SKM-1 treated with dmso at 0.1 percent for 144 hours (cell line): ENCODE data around the gene NUMA1.

Experiments used
- DNase-seq: peaks from one replicate; lab custom pipeline; 2025; ENCODE audit not compliant: unreplicated experiment; lab: John Stamatoyannopoulos, UW

Gene NUMA1

GRCh38 chr11:72066855-72067254 lies 13.5 kb downstream of the NUMA1 start:
- DNase-seq = no peak

GRCh38 chr11:72061739-72062396 lies 18.5 kb downstream of the NUMA1 start:
- no peak for DNase-seq

GRCh38 chr11:72058416-72059034 lies 21.8 kb downstream of the NUMA1 start:
- no peak for DNase-seq

GRCh38 chr11:72048766-72049460 lies 31.4 kb downstream of the NUMA1 start:
- no peak for DNase-seq

GRCh38 chr11:72045849-72046248 lies 34.5 kb downstream of the NUMA1 start:
- no peak for DNase-seq

- DNase-seq = no peak
Observed at GRCh38 chr11:72042064-72042745, 38.1 kb downstream of the NUMA1 start.

GRCh38 chr11:72041364-72042063 lies 38.8 kb downstream of the NUMA1 start:
- no peak for DNase-seq

- DNase-seq = no peak
Observed at GRCh38 chr11:72040491-72041363, 39.6 kb downstream of the NUMA1 start.

- no peak for DNase-seq
Observed at GRCh38 chr11:72039856-72040401, 40.4 kb downstream of the NUMA1 start.

- no peak for DNase-seq
Observed at GRCh38 chr11:72039031-72039855, 41.1 kb downstream of the NUMA1 start.

GRCh38 chr11:72038491-72038890 lies 41.9 kb downstream of the NUMA1 start:
- DNase-seq = no peak

GRCh38 chr11:72037554-72038311 lies 42.6 kb downstream of the NUMA1 start:
- DNase-seq = no peak

GRCh38 chr11:72036687-72037086 lies 43.7 kb downstream of the NUMA1 start:
- no peak for DNase-seq

- DNase-seq = no peak
Observed at GRCh38 chr11:72030472-72031045, 49.8 kb downstream of the NUMA1 start.

- DNase-seq = no peak
Observed at GRCh38 chr11:72026090-72026489, 54.3 kb downstream of the NUMA1 start.

GRCh38 chr11:72024069-72024754 lies 56.1 kb downstream of the NUMA1 start:
- DNase-seq = no peak

GRCh38 chr11:72023335-72023734 lies 57.0 kb downstream of the NUMA1 start:
- DNase-seq = no peak
